HG02885 (cell line): ENCODE results near the gene TYR.
"Not testable (repeated sequence)": the region's sequence is repeated elsewhere in the genome, so short reads cannot be mapped to it uniquely, and the experiment has no call there.

ENCODE experiments used
- ATAC-seq: cut with Tn5 transposase; IDR thresholded peaks from one replicate; pipeline ENCODE4 v1.9.1; 2021; ENCODE audit warnings: mild to moderate bottlenecking; ENCODE audit not compliant: unreplicated experiment, poor library complexity

The TYR gene

DNA sequence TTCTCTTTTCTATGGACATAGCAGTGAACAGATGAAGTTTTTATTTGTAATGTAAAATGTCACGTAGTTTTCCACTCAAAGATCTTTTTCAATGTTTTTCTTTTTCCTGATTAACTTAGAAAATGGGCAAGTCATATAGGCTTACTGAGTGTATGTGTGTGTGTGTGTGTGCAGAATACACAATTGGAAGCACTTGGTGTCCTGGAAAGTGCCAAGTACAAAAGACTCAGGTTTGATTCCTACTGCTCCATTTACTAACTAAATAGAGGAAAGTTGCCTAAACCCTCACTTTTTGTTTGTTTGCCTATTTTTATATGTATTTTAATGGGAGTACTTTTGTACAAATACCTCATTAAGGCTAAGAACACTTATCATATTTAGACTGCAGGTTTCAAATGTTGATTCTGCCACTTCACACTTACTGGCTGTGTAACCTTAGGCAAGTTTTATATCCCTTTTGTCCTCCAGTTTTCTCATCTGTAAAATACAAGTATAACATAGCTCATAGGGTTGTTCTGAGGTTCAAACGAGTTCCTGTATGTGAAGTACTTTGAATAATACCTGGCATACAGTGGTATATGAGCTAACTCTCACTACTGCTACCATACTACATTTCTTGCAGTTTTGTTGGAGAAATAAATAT, 90.1 kb downstream of the TYR start:
- no peak for ATAC-seq

DNA sequence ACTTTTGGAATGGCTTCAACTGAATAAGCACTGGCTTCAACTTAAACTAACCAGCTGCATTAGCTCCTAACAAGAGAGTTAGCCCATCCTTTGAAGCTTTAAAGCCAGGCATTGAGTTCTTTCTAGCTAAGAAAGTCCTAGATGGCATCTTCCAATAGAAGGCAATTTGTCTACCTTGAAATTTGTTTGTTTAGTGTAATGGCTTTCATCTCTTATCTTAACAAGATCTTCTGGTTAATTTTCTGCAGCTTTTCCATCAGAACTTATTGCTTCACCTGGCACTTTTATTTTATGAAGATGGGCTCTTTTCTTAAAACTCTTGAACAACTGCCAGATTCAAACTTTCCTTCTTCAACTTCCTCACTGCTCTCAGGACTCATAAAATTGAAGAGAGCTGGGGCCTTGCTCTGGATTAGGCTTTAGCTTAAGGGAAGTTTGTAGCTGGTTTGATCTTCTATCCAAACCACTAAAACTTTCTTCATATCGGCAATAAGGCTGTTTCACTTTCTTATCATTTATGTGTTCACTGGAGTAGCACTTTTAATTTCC, 94.9 kb downstream of the TYR start:
- ATAC-seq = not testable (repeated sequence)

DNA sequence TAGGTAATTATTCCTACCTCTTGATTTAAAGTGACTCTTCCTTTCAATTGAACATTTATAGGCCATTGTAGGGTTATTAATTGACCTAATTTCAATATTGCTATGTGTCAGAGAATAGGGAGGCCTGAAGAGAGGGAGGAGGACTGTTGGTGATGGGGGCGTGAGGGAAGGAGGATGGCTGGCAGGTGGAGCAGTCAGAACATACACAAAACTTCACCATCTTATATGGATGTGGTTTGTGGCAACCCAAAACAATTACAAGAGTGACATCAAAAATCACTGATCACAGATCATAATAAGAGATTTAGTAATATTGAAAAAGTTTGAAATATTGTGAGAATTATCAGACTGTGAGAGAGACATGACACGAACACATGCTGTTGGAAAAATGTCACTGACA, 95.5 kb downstream of the TYR start:
- ATAC-seq = not testable (repeated sequence)

DNA sequence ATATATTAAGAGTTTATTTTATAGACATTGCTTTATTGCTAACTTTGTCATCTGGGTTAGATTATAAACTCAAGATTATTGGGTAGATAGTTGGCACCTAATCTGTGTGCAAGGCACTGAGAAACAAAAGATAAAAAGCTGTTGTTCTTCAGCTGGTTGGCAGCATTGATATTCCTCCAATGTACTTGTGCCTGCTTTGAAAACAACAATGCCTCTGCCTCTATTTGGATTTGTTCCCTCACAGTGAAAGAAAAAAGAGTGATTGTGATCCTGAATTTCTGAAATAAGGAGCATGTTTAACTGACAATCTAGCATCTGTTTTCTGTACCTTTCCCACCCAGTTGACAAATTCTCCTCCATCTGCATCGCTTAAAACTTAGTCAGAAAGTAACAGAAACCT, 98.3 kb downstream of the TYR start:
- ATAC-seq = no peak

DNA sequence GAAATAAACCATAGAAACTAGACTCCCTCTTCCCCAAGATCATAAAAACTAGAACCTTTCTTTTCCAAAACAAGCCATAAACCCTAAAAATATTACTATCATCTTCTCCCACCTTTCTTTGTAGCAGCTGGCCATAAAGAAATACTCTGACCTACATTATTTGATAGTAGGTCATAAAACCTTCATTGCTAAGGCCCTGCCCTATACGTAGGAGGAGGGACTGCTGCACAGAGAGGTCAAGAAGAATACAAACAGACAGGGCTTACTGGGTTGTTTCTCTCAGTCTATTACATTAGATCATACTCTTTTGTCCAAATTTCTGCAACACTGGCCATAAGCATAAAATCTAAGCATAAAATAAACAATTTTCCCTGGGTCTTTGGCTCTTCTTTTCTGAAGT, 101.5 kb downstream of the TYR start:
- no peak for ATAC-seq

DNA sequence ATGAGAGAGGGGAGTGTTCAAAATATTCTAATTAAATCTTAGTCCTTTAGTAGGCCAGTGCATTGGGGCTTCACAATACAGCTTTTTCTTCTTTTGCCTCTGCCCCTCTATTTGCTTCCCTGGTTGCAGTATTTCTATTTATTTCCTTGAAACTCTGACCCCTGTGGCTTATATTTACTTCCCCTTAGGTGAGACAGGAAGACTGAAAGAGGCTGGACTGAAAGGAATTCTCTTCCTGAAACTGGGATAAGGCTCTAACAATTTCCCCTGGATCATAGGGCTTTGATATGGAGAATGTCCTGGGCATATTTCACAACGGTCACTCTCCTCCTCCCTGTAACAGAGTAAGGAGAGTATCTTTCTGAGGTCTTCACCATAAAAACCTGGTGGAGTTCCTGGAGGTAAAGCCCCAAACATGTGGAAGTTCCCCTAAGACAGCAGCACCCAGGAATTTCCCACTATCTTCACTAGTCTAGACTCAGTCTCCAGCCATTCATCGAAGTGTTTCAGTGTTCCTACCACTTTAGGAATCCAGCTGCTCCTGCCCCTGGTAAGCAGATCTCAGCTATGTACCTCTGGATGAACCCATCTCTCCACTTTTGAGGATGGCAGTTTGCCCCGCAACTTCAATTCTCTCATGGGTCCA, 103.5 kb downstream of the TYR start:
- not testable (repeated sequence) for ATAC-seq

DNA sequence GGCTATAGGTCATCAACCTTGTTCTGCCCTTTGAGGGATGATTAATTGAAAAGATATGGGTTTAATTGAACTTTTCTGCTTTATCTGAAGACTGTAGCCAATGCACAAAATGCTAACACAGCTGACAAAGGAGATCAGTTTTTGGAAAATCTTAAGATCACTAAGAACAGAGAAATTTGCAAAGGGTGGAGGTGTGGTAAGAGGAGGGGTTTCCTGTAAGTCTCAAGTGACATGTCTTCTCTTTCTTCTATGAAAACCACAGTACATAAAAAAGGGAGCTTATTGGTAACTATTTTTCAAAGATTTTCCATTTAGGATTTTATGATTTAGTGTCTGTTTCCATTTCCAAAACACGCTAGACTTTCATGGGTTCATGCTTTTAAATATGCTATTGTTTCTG, 108.9 kb downstream of the TYR start:
- not testable (repeated sequence) for ATAC-seq

DNA sequence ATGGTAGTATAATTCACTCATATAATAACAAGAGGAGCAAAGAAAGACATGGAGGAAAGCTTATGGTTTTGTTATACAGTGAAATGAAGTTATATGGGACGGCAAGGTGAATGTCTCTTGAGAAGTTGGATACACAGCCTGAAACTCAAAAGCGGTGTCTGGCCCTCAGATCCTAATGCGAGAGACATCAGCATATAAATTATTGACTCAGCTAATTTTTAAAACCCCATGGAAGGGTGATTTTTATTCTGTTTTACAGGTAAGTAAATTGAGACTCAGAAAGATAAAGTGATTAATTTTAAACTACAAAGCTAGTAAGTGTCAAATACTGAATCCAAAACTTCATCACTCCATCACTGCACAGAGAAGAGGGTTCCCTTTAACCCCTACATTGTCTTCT, 110.3 kb downstream of the TYR start:
- not testable (repeated sequence) for ATAC-seq

DNA sequence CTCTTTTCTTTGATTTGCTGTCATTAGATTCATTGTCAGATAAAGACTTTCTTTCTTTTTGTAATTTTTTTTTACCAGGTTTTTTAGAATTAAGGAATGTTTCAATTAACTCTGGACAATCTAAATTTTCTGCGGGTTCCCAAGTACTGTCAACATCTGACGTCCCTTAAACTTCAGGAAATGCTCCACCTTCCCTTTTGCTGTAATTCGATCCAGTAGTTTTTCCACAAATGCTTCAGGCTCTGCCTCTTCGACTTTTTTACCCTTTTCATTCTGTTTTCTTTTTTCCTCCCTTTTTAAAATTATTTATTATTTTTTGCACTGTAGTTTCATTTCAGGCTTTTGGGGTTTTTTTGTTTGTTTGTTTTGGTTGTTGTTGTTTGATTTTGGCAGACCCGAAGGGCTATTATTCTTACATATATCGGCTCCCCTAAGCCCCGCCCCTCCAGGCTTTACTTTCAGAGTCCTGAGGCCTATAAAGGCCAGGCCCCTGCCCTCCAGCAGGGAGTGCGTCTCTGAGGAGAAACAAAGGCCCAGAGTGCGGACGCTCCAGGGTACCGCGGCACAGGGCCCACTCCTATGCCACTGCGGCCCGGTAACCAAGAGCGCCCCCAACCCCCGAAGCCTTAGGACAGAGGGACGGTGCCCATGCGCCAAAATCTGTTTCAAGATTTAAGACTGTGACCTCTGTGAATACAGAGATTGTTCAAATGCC, 116.4 kb downstream of the TYR start:
- ATAC-seq = no peak

DNA sequence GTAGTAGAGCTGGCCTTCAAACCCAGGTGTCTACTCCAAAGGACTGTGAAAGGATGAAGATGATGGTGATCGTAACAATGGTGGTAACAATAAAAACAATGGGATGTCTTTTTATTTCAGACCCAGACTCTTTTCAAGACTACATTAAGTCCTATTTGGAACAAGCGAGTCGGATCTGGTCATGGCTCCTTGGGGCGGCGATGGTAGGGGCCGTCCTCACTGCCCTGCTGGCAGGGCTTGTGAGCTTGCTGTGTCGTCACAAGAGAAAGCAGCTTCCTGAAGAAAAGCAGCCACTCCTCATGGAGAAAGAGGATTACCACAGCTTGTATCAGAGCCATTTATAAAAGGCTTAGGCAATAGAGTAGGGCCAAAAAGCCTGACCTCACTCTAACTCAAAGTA, 117.3 kb downstream of the TYR start:
- not testable (repeated sequence) for ATAC-seq

DNA sequence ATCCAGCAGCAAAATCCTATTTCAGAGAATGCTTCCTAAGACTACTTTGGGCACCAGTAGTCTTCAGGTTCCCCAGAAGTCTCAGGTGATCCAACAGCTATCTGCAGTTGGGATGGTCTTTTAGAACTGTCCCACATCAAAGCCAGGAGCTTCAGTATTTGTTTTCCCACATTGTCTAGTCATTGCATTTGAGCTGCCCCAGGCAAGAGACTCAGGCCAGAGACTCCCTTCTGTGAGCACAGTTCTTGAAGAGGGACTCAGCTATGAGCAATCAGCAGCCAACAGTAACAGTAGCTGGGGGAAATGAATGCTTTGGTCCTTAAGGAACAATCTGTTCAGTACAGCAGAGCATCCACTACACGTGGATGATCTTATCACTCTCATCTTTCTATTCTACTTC, 125.4 kb downstream of the TYR start:
- ATAC-seq = not testable (repeated sequence)

DNA sequence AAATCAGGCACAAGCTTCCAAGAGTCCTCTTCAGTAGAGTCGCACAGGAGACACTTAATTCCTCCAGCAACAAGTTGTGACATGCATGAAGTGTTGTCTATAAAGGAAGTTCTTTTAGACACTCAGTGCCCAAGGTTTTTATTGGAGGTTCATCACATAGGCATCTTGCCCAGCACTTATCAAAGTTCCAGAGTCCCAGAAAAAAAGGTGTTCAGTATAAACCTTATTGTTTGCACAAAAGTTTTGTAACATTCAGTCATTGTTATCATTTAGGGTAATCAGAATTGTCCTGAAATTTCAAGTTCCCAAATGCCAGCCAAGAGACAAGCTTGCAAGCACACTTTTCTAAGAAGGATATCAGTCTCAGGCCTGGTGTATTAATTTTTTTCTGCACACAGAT, 130.6 kb downstream of the TYR start:
- ATAC-seq = not testable (repeated sequence)

DNA sequence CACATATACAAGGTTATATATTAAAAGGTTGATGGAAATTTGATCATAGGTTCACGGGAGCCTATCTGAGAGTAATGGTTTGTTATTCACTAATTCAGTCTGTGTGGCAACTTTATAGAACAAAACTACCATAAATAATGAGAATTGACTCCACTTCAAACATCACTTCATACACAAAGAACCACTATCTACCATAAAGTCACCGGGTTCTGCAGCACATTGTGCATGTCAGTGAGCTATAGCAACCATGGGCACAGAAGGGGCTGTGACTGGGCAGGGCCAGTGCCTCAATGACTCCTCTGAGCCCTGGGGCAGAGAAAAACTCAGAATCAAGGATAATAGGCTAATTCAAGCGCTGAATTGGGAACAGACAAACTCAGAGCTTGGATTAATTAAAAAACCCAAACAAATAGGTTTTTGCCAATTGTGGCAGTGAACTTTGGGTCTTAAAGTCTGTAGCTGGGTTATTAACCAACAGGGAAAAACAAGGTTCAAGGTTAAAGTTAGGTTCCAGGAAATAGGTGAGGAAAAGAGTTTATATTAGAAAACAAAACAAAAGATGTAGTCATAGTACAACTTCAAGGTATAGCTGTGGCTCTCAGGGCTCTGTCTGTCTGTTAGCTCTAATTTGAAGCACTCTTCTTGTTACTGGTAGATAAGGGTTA, 131.8 kb downstream of the TYR start:
- ATAC-seq = not testable (repeated sequence)

DNA sequence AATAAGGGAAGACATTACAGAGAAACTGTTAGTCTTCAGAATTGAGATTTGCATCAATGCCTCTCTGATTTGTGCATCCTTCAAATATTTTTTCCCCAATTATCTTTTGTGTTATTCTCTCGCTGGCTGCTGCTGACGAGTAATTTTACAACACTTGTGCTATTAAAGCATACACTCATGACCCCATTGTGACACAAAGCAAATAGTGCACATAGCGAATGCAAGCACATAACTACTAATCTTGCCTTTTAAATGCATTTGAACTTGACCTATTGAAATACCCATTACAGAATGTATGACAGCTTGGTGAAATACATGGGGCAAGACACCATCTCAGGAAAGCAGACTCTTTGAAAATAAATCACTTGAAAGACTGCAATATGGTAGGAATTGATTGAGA, 132.9 kb downstream of the TYR start:
- not testable (repeated sequence) for ATAC-seq

DNA sequence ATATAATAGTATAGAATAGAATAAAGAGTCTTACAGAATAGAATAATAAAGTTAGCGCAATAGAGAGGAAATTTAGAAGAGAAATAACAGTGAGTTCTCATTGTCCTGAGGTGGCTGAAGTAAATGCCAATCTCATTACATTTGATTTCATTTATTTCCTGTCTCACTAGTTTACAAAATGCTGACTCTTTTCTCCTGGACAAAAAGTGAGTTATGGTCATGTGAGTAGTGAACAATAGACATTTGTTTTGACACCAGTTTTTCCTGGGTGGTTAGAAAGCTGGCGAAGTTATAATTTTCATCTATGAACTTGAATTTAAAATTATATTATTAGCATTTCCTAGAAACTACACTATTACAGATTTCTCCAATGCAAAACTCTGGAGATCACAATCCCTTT, 143.7 kb downstream of the TYR start:
- ATAC-seq = no peak

DNA sequence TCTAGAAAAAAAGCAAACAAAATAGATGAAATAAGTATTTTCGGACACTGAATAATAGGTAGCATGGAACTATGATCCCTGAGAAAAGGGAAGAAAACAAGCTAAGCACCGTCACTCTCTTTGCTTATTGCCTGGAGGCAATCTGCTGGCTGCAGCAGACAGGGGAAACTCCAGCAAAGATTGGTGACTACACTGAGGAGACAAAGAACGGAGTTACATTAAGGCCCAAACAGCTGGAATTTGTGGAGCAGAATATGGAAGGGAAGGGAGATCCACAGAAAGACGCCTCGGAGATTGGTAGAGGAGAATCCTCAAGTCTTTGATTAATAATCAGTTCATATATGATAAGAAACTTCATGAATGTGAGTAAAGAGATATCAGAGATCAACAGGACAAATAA, 150.2 kb downstream of the TYR start:
- ATAC-seq = no peak

DNA sequence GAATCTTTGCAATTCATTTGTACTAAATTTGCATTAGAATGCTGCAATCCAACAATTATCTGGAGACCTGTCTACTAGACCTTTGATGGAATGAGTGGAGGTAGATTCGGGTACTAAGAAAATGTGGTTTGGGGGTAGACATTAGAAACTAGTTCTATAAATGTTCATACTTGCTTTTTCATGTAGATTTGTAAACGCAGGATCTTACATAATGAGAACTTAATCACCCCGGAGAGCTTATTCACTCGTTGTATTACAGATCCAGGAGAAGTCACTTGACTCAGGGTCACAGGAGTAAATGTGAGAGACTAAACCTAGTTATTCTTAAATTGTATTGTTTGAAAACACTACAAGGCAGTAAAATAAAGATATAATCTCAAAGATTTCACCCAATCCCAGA, 154.3 kb downstream of the TYR start:
- not testable (repeated sequence) for ATAC-seq

DNA sequence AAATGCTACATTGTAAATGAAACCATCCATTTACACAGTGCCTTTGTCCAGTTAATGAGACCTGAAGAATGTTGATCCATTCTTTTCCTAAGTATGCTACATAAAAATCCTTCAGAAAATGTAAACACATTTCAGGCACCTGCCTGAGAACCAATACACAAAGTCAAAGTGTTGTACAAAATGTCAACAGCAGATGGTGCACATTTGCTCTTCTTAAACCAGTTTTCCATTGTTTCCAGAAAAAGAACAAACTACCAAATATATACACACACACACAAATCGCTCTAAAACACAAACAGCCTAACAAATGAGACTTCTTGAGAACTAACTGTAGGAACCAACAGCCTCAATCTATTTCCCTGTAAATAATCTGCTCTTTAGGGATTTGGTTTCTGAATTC, 156.0 kb downstream of the TYR start:
- not testable (repeated sequence) for ATAC-seq

DNA sequence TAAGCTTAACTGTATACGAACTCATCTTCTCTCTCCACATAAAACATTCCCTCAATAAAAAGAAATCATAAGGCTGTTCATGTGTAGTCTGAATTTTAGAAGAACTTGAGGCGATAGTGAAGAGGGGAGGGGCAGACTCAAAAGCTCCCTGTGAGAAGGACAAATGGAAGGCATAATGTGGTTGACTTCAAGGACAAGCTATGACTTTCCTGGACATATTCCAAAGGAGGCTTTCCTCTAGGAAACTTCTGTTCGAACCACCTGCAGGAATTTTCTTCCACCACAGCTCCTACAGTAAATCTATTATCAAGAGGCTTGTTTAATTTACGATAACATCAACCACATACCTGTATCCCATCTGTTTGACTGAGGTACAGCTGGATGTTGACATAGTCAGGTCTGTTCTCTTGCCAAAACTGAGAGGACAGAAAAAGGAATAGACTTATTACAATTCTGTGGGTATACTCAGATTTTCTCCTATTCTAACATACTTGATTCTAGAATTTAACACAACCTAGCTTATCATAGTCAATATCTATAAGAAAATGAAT, 159.5 kb downstream of the TYR start:
- ATAC-seq = not testable (repeated sequence)

DNA sequence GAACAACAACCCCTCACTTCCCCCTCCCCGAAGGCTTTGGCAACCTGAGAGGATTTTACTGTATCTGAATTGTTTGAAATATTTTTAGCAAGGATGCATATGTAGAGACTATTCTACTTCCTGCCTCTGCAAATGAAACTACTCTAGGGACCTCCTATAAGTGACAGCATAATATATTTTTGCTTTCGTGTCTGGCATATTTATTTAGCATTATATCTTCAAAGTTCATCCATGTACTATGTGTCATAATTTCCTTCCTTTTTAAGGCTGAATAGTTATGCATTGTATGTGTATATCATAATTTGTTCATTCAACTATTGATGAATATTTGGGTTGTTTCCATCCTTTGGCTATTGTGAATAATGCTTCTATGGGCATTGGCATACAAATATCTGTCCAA, 160.4 kb downstream of the TYR start:
- not testable (repeated sequence) for ATAC-seq
